ENCODE results near the gene SPIRE1.

DNA sequence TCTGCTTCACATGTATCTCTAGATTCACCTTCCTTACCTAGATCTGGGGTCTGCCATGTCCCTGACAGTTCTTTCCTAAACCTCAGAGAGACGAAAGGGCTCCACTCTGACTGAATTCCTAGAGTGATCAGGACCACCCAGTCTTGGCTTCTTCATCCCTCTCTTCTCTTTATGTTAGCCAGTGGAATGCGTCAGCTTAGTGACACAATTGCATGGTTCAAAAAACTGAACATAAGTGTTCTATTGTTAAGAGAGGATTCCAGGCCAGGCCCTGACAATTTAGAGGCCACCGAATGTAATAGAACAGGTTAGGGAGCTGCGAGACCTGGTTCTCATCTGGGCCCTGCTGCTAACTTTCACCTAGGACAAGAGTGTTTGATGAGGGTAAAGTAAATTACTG is 240.2 kb downstream of the SPIRE1 start:
- TF ChIP-seq, protein P1, sequence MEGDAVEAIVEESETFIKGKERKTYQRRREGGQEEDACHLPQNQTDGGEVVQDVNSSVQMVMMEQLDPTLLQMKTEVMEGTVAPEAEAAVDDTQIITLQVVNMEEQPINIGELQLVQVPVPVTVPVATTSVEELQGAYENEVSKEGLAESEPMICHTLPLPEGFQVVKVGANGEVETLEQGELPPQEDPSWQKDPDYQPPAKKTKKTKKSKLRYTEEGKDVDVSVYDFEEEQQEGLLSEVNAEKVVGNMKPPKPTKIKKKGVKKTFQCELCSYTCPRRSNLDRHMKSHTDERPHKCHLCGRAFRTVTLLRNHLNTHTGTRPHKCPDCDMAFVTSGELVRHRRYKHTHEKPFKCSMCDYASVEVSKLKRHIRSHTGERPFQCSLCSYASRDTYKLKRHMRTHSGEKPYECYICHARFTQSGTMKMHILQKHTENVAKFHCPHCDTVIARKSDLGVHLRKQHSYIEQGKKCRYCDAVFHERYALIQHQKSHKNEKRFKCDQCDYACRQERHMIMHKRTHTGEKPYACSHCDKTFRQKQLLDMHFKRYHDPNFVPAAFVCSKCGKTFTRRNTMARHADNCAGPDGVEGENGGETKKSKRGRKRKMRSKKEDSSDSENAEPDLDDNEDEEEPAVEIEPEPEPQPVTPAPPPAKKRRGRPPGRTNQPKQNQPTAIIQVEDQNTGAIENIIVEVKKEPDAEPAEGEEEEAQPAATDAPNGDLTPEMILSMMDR (IDR thresholded peaks at IDR 0.05), result no peak
- TF ChIP-seq POLR2AphosphoS5 (IDR thresholded peaks at IDR 0.05) (no peak), EP300 (IDR thresholded peaks at IDR 0.05) (no peak), POLR2A (IDR thresholded peaks at IDR 0.05) (no peak)

Measured in stomach (tissue), 4 donors.